SKM-1 (cell line): Measurements from ENCODE around the gene CLEC2A.
"Not testable (repeated sequence)": the region's sequence is repeated elsewhere in the genome, so short reads cannot be mapped to it uniquely, and the experiment has no call there.

Experiments used
- DNase-seq: peaks from one replicate; lab custom pipeline; 2025; ENCODE audit not compliant: unreplicated experiment; lab: John Stamatoyannopoulos, UW

The CLEC2A gene, protein sequence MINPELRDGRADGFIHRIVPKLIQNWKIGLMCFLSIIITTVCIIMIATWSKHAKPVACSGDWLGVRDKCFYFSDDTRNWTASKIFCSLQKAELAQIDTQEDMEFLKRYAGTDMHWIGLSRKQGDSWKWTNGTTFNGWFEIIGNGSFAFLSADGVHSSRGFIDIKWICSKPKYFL

DNA sequence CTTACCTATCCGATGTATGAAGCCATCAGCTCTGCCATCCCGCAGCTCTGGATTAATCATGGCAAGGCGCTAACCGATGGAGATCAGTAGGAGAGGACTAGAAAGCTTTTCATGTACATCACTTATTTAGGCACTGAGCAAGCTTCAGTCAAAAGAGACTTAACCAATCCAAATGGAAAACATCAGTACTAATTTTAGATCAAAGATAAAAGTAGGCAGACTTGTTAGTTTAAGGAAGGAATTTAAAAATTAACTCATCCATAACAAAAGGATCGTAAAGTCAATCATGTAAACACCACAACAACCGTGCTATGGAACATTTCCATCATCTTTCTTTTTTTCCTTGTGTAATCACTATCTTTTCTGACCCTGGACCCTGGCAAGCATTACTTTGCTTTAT, at the start of gene CLEC2A:
Gene CLEC2A (minus strand): TSS at position 101 of the 400 bp plus-strand sequence. CDS start 41 bp downstream, at position 60.
- no peak for DNase-seq

DNA sequence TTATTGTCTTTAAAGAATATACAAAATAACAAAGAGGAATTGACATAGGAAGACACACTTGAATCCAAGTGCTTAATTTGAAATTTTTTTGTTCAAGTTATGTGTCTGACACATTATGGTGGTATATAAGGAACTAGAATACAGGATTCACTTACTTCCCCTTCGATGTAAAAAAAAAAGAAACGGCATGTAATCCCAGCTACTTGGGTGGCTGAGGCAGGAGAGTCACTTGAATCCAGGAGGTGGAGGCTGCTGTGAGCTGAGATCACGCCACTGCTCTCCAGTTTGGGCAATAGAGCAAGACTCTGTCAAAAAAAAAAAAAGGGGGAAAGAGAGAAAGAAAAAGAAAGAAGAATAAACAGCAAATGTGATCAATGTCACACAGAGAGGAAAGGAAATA, 48.0 kb upstream of the CLEC2A start:
- no peak for DNase-seq

DNA sequence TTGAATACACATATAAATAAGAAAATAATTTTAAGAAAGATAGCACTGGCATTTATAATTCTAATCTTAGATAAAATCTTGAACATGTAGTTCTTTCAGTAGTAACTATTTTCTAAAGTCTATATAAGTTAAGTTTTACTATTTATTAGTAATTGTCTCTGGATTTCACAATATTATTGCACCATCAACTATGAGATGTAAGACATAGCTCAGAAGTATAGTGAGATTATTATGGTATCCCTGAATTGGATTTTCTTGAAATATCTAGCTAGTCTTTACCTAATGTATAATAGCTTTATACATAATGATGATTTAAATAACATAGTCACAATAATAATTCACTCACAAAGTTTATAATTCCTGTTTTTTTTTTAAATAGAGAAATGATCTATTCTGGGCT, 45.7 kb upstream of the CLEC2A start:
- DNase-seq = no peak

DNA sequence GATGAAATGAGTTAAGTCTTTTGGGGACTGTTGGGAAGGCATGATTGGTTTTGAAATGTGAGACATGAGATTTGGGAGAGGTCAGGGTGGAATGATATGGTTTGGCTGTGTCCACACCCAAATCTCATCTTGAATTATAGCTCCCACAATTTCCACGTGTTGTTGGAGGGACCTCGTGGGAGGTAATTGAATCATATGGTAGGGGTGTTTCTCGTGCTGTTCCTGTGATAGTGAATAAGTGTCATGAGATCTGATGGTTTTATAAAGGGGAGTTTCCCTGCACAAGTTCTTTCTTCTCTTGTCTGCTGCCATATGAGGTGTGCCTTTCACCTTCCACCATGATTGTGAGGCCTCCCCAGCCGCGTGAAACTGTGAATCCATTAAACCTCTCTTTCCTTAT, 44.5 kb upstream of the CLEC2A start:
- DNase-seq = not testable (repeated sequence)

DNA sequence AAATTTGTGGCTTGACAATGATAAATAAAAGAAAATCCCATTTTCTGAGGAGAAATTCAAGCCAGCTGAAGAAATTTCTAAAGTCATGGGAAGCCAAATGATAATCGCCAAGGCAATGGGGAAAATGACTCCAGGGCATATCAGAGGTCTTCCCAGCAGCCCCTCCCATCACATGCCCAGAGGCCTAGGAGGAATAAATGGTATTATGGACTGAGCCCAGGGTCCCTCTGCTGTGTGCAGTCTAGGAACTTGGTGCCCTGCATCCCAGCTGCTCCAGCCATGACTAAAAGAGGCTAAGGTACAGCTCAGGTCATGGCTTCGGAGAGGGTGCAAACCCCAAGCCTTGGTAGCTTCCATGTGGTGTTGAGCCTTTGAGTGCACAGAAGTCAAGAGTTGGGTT, 43.4 kb upstream of the CLEC2A start:
- DNase-seq = no peak

DNA sequence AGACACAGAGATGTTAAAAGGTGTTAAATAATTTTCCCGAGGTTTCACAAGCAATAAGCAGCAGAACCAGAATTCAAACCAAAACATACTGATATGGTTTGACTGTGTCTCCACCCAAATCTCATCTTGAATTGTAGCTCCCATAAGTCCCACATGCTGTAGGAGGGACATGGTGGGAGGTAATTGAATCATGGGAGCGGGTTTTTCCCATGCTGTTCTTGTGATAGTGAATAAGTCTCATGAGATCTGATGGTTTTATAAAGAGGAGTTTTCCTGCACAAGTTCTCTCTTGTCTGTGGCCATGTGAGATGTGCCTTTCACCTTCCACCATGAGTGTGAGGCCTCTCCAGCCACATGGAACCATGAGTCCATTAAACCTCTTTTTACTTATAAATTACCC, 42.6 kb upstream of the CLEC2A start:
- DNase-seq = not testable (repeated sequence)

DNA sequence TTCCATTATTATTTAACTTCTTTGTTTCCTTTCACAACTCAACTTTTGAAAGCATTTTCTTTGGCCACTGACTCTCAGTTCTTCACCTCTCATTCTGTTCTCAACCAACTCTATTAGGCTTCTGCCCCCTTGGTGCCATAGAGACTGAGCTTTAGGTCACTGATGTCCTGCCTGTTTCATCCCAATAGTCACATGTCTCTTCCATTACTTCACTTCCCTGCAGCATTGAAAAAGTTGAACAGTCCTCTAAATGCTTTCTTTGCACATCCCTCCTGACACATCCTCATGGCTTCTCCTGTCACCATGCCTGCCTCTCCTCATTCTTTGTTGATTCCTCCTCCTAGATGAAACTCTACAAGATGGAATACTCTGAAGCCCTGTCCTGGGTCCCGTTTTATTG, 41.8 kb upstream of the CLEC2A start:
- no peak for DNase-seq

DNA sequence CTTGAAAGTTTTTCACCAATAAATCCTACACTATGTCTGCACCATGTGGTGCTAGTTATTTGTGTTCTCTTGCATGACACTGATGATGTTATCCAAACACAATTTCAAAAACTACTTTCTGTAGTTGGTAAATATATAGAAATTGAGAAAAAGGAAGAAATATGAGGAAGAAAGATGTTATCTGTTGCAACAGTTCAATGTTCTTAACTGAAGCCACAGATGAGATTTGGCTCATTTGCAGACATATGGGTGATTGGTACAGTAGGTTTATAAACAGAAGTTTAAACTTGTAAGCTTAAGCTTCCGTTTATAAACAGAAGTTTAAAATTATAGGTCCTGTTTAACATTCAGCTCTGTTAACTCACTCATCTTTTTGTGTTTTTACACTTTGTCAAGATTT, 39.0 kb upstream of the CLEC2A start, which contains the start of gene CLEC12A:
Gene CLEC12A (plus strand): TSS at position 229 of the 400 bp plus-strand sequence. CDS start 188 bp downstream, outside the sequence.
- no peak for DNase-seq

DNA sequence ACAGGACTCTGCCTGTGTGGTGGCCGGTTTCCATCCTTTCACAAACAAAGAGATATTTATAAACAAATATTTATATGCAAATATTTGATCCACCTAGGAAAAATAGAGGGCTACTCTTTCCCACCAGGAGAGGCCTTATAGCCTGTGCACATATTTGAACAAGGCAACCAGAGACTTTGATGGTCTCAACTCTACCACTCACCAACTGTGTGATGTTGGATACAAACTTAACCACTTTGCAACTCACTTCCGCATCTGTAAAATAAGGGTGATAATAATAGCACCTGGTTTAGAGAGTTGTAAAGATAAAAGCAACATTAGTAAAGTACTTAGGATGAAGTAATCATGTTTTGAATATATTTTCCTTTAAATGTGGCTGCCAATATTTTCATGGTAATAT, 37.5 kb upstream of the CLEC2A start:
- no peak for DNase-seq

DNA sequence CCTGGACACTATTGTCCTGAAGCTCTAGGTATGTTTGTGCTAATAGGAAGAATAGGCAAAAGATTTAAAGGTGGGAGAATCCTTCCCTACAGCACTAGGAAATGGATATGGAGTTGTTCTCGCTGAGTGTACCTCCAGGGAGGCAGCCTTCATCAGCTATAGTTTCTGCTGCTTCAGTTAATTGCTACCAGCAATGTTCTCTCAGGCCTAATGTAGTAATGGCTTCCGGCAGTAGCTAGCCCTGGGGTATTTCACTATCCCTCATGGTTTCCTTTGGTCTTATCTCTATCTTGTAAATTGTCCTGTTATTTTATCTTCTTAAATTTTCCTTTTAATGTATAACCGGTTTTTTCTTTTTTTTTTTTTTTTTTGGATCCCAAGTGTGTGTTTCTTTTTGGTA, 29.7 kb upstream of the CLEC2A start:
- DNase-seq = no peak

DNA sequence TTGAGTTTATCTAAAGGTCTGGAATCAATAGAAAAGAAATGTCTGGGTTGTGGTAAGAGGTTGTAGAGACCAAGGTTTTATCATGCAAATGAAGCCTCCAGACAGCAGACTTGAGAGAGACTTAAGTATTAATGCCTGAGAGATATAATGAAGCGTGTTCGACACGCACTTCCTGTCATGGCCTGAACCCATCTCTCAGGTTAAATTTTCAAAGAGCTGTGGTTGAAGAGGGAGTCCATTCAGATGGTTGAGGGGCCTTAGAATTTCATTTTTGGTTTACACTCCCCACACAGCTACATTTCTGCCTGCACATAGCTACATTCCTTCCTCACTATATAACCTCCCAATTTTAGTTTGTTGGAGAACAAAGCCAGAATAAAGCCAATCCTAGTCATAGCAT, 28.9 kb upstream of the CLEC2A start:
- no peak for DNase-seq

DNA sequence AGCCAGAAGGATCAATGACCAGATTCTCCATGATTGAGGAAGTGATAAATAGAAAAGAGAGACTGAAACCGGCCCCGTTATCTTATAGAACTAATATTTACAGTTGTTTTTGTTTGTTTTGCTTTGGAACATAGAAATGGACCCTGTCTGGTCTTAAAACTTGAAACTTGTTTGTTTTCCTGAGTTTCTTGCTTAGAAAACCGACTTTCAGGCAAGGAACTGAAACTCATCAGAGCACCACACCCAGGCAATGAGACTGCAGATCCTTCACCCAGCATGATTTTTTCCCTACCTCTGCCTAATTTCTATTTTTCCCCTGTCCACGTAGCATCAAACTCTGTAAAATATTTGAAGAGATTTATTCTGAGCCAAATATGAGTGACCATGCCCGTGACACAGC, 28.4 kb upstream of the CLEC2A start:
- no peak for DNase-seq

DNA sequence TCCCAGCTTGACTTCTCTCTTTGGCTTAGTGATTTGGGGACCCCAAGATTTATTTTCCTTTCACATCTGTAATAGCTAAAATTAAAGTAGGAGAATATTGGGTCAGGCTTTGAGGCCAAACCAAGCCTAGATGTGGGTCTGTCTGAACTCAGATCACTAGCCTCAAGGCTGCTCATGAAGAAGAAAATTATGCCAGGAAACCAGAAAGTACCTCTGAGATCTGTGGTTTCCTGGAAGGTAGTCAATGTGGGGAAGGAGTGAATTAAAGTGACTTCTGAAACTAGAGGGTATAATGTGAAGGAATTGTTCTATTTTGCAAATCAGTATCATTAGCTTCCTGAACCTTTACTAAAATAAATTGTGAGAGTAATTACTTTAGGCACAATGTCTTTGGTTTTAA, 25.7 kb upstream of the CLEC2A start:
- DNase-seq = no peak

DNA sequence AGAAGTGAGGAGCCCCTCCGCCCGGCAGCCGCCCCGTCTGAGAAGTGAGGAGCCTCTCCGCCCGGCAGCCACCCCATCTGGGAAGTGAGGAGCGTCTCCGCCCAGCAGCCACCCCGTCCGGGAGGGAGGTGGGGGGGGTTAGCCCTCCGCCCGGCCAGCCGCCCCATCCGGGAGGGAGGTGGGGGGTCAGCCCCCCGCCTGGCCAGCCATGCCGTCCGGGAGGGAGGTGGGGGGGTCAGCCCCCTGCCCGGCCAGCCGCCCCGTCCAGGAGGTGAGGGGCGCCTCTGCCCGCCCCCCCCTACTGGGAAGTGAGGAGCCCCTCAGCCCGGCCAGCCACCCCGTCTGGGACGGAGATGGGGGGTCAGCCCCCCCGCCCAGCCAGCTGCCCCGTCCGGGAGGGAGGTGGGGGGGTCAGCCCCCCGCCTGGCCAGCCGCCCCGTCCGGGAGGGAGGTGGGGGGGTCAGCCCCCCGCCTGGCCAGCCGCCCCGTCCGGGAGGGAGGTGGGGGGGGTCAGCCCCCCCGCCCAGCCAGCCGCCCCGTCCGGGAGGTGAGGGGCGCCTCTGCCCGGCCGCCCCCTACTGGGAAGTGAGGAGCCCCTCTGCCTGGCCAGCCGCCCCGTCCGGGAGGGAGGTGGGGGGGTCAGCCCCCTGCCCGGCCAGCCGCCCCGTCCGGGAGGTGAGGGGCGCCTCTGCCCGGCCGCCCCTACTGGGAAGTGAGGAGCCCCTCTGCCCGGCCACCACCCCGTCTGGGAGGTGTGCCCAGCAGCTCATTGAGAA, 21.0 kb upstream of the CLEC2A start:
- not testable (repeated sequence) for DNase-seq

DNA sequence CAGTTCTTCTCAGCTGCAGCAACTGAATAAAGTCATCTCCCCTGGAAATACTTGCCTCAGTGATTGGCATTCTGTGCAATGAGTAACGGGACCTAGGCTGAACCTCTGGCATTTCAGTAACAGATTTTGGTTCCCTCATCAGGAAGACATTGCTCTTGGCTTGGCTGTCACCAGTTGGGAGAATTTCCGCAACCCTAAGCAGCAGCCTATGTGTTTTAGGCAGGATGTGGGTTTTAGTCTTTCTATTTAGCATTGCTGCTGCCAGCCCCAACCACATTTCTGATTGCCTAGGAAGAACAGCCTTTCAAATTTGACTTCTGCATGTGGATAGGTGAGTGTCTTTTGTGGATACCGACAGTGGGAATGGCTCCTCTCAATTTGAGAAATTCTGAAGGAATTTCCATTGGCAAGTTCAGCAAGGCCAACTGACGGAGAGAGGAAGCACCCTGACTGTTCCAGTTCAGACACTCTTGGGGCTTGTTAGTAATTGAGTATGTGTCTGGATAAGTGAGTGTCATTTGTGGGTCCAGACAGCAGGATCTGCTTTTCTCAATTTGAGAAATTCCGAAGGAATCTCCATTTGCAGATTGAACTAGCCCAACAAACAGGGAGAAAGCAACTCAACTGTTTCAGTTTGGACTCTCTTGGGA, 19.0 kb upstream of the CLEC2A start:
- no peak for DNase-seq

DNA sequence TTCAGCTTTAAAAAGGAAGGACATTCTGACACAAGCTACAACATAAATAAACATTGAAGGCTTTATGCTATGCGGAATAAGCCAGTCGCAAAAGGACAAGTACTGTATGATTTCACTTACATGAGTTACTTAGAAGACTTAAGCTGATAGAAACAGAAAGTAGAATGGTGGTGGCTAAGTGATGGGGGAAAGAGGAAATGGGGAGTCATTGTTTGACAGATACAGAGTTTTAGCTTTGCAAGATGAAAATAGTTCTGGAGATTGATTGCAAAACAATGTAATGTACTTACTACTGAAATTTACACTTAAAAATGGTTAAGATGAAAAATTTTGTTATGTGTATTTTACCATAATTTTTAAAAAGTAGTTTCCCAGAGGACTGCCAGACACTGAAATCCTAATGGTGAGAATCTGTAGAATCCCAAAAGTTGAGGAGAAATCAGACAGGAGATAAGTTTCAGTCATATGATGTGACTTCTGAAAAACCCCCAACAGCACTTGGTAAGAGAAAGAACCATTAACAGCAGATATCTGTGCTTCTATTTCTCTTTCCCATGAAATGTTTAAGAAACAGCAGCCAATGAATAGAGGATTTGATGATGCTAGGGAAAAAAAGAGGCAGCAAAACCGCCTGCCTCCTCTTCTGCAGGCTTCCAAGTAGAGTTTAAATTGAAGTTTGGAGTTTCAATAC, 16.6 kb upstream of the CLEC2A start:
- DNase-seq = no peak

DNA sequence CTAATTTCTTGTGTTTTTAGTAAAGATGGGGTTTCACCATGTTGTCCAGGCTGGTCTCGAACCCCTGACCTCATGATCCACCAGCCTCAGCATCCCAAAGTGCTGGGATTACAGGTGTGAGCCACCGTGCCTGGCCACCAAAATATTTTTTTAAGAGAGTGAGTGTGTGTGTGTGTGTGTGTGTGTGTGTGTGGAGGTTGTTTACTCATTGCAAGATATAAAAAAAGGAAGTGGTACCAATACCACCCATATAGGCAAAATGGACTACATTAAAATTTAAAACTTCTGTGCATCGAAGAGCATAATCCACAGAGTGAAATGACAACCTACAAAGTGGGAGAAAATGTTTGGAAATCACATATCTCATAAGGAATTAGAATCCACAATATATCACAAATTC, 15.5 kb upstream of the CLEC2A start:
- no peak for DNase-seq

DNA sequence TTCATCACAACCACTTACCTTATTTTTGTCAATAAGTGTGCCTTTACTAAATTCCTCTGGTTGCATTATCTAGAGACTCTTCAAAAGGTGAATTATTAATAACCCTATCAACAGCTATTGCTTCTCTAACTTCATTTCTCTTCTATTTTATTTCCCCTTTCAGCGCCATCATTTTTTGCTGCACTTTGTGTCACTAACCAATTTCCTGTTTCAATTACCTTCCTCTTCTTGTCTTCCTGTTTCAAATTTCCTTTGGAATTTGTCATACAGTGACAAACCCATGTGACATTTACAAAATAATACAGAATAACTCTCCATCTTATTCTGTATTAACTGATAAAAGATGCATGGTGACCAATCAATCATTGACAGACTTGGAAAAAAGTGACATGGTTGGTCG, 12.2 kb upstream of the CLEC2A start:
- no peak for DNase-seq

DNA sequence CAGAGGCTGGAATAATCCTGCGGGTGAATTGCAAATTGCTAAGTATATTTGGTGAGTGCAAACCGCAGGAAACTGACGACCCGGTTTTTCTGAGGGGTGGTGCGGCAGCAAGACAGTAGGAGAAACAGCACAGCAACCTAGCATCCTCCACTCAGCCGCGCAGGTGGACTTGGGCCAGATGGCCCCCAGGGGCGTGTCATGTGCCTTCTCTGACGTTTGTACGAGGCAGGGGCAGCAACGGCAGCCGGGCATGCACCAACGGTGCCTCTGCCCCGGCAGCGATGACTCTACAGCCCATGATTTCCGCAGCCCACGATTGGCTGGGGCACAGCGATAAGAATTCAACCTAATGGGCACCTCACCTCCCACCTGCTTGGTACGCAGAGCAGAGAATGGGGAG, 11.1 kb upstream of the CLEC2A start:
- DNase-seq = no peak

DNA sequence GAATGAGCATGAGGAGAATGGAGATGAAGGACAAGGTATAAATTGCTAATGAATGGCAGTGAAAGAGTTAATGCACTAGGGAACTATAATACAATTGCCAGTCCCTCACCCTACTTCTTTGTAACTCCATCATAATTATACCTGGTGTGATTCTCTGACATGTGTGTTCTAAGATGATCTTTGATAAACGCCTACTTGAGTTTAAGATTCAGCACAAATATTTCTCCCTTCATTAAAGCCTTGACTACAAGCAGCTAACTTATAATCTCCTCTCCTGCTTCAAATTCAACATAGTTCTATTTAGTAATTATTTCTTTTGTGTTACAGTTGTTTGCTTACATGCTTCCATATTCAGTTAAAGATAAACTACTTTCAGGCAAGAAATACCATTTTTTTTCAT, 9.7 kb upstream of the CLEC2A start:
- no peak for DNase-seq

DNA sequence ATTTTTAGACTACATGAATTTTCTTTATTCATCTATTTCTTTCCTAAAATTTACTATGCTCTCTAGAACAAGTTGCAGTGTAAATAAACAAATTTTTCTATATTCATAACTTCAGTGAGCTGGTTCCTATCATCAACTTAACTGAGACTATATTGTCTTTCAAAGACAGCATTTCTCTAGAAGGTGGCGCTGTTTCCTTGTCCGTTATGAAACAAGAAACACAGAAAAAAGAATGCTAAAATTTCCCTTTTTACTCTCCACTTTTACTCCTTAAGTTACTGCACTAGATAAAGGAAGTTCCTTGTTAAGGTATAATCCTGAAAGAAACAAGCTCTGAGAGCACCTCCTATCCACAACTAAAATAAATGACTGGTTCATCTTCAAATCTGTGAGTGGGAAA, 8.2 kb upstream of the CLEC2A start:
- DNase-seq = no peak

DNA sequence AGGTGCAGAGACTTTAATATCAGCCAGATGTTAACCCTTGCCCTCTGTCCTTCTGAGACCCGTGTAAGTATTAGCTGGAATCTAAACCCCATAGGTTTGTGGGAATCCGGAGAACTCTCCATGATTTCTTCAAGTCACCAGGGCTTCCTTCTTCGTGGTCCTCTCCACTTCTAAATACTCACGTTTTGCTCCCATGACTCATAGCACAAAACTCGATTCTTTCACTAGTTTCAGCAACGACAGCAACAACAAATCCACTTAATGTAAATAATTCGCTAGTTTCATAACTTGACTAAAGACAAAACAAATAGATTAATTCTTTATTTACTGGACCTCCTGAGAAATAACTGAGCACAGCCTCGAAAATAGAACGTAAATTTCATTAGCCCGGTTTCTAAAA, 4.4 kb upstream of the CLEC2A start:
- DNase-seq = no peak
